Right atrium auricular region (tissue), 2 donors: Measurements from ENCODE around the gene FMOD. TPM values are rescaled to one million over a fixed set of nuclear protein-coding genes. Genes with fewer than 3 reads are reported as not detected.

Experiments
- DNase-seq: peaks from one replicate; pipeline ENCODE4 v3.0.0-alpha.2; 2019; ENCODE audit warnings: low spot score
- H3K27ac ChIP-seq, 2 donors: fragments of 200-600 bp; sonication (generic); 1 replicate in 1 of 2; 2 replicates in 1 of 2; pipeline ENCODE4 v1.5.1; 2016 to 2019
- H3K27me3 ChIP-seq, 2 donors: fragments of 200-600 bp; sonication (generic); one replicate each; pipeline versions ENCODE4 v1.5.1 to v1.6.0; 2017 to 2019
- H3K36me3 ChIP-seq: fragments of 200-600 bp; sonication (generic); one replicate; pipeline ENCODE4 v1.5.1; 2016
- H3K4me1 ChIP-seq, 2 donors: fragments of 200-600 bp; sonication (generic); one replicate each; pipeline versions ENCODE4 v1.5.1 to v1.6.0; 2017 to 2019
- H3K4me3 ChIP-seq, 2 donors: fragments of 200-600 bp; sonication (generic); 1 replicate in 1 of 2; 2 replicates in 1 of 2; pipeline ENCODE4 v1.5.1; 2017 to 2019; ENCODE audit warnings: mild to moderate bottlenecking in 1 of 2, moderate library complexity in 1 of 2
- H3K9me3 ChIP-seq, 2 donors: fragments of 200-600 bp; sonication (generic); one replicate each; pipeline ENCODE4 v1.5.1; 2019
- CTCF ChIP-seq, 2 donors: fragments of 200-600 bp; sonication (generic); IDR thresholded peaks; one replicate each; pipeline ENCODE4 v1.5.1; 2019; ENCODE audit warnings: antibody characterized with exemption in 2 of 2
- total RNA-seq, 2 donors: library from RNA; depleted of rRNA; stranded (reverse); fragments of >200 nt; gene quantifications; one replicate each; pipeline ENCODE4 v1.1.0, GENCODE V29; 2016

The FMOD gene
- total RNA-seq, 2 donors from 2014 or later, result 34.2 to 122 TPM

GRCh38 chr1:203331224-203331623 lies 19.7 kb downstream of the FMOD start:
- no peaks in the 10 kb centered on the region for H3K27me3 ChIP-seq
- no peaks in the 10 kb centered on the region for H3K9me3 ChIP-seq
- no peak for TF ChIP-seq CTCF (IDR thresholded peaks at IDR 0.05)
- no peak overlapping the region for H3K4me3 ChIP-seq
- no peak overlapping the region for H3K27ac ChIP-seq
- peaks cover 0 to 17% of the 10 kb centered on the region in 2 donors for H3K4me1 ChIP-seq
- DNase-seq, result no peak
- H3K36me3 ChIP-seq, result no peaks in the 10 kb centered on the region

- H3K27ac ChIP-seq, result peak overlapping the region; percentile 85 to 96
- no peak for TF ChIP-seq CTCF (IDR thresholded peaks at IDR 0.05)
- H3K4me1 ChIP-seq, result peaks cover 0 to 43% of the 10 kb centered on the region in 2 donors
- no peaks in the 10 kb centered on the region for H3K36me3 ChIP-seq
- no peak overlapping the region for H3K4me3 ChIP-seq
- no peak for DNase-seq
- no peaks in the 10 kb centered on the region for H3K27me3 ChIP-seq
- H3K9me3 ChIP-seq, result no peaks in the 10 kb centered on the region
Measured at GRCh38 chr1:203328714-203329122, 22.2 kb downstream of the FMOD start.

GRCh38 chr1:203327684-203328457 lies 23.1 kb downstream of the FMOD start:
- Histone ChIP-seq H3K27ac (peak overlapping the region; percentile 85 to 96), H3K4me3 (peak overlapping the region; percentile 38 to 57), H3K4me1 (peaks cover 0 to 51% of the 10 kb centered on the region in 2 donors), H3K9me3 (no peaks in the 10 kb centered on the region), H3K36me3 (no peaks in the 10 kb centered on the region), H3K27me3 (no peaks in the 10 kb centered on the region)
- TF ChIP-seq CTCF (IDR thresholded peaks at IDR 0.05), result peak; percentile 21 to 66
- DNase-seq, result peak; percentile 79

GRCh38 chr1:203326830-203327683 lies 23.9 kb downstream of the FMOD start:
- Histone ChIP-seq H3K27ac (peak overlapping the region; percentile 85 to 96), H3K36me3 (no peaks in the 10 kb centered on the region), H3K9me3 (no peaks in the 10 kb centered on the region), H3K4me1 (peaks cover 0 to 59% of the 10 kb centered on the region in 2 donors), H3K4me3 (peak overlapping the region; percentile 38 to 57), H3K27me3 (no peaks in the 10 kb centered on the region)
- TF ChIP-seq CTCF (IDR thresholded peaks at IDR 0.05), result no peak
- peak; percentile 96 for DNase-seq

- Histone ChIP-seq H3K27ac (peak overlapping the region; percentile 85 to 96), H3K27me3 (no peaks in the 10 kb centered on the region), H3K36me3 (no peaks in the 10 kb centered on the region), H3K4me3 (no peak overlapping the region), H3K4me1 (peaks cover 0 to 74% of the 10 kb centered on the region in 2 donors), H3K9me3 (no peaks in the 10 kb centered on the region)
- peak; percentile 85 for DNase-seq
- no peak for TF ChIP-seq CTCF (IDR thresholded peaks at IDR 0.05)
Measured at GRCh38 chr1:203325418-203326091, 25.4 kb downstream of the FMOD start.
